ENCODE results near the gene SMG7. TPM values are rescaled to one million over a fixed set of nuclear protein-coding genes. Genes with fewer than 3 reads are reported as not detected.

The SMG7 gene
- polyA plus RNA-seq, 1 donor from 2014 or later: 19.1 TPM

- H3K4me3 ChIP-seq (ENCODE audit: low read length): no peak overlapping the region
- no peaks in the 10 kb centered on the region for H3K9me3 ChIP-seq (ENCODE audit: low read length)
- H3K79me2 ChIP-seq (replicated peaks; ENCODE audit: insufficient read depth, low read length): no peaks in the 10 kb centered on the region
- no peaks in the 10 kb centered on the region for H3K27me3 ChIP-seq (ENCODE audit: insufficient read depth, low read depth, low read length)
- H2AFZ ChIP-seq (ENCODE audit: low read depth, low read length): no peak overlapping the region
- H3K9me2 ChIP-seq (ENCODE audit: insufficient read depth, low read length): no peaks in the 10 kb centered on the region
- no peaks in the 10 kb centered on the region for H3K36me3 ChIP-seq (ENCODE audit: insufficient read depth, low read length)
- TF ChIP-seq TAF1 (IDR thresholded peaks at IDR 0.05; ENCODE audit: low read depth): no peak
- no peak for TF ChIP-seq EZH2 (IDR thresholded peaks at IDR 0.05; ENCODE audit: borderline replicate concordance, insufficient read depth, low read length, poor library complexity, severe bottlenecking)
- no peak for TF ChIP-seq EP300 (conservative IDR thresholded peaks at IDR 0.05; ENCODE audit: poor library complexity, severe bottlenecking)
- TF ChIP-seq SMC3 (conservative IDR thresholded peaks at IDR 0.05; ENCODE audit: poor library complexity): no peak
- no peak for TF ChIP-seq CTCF (IDR thresholded peaks at IDR 0.05; ENCODE audit: poor library complexity, severe bottlenecking)
- TF ChIP-seq MXI1 (conservative IDR thresholded peaks at IDR 0.05; ENCODE audit: poor library complexity, severe bottlenecking): no peak
- no peak for TF ChIP-seq REST (IDR thresholded peaks at IDR 0.05; ENCODE audit: borderline replicate concordance)
- TF ChIP-seq POLR2AphosphoS5 (IDR thresholded peaks at IDR 0.05): no peak
- no peak for TF ChIP-seq RAD21 (conservative IDR thresholded peaks at IDR 0.05)
- no peak overlapping the region for H3K27ac ChIP-seq (ENCODE audit: low read length)
- H4K20me1 ChIP-seq (ENCODE audit: insufficient read depth): no peaks in the 10 kb centered on the region
- H3K9ac ChIP-seq (ENCODE audit: low read length): no peak overlapping the region
- no peak overlapping the region for H3K4me2 ChIP-seq (ENCODE audit: low read length)
- no peaks in the 10 kb centered on the region for H3F3A ChIP-seq (ENCODE audit: insufficient read depth, low read length, poor library complexity, severe bottlenecking)
Observed at GRCh38 chr1:183569801-183570200, 97.5 kb downstream of the SMG7 start.

GRCh38 chr1:183570451-183570850, 98.2 kb downstream of the SMG7 start:
- no peak overlapping the region for H2AFZ ChIP-seq (ENCODE audit: low read depth, low read length)
- no peaks in the 10 kb centered on the region for H3K27me3 ChIP-seq (ENCODE audit: insufficient read depth, low read depth, low read length)
- no peak overlapping the region for H3K4me2 ChIP-seq (ENCODE audit: low read length)
- H4K20me1 ChIP-seq (ENCODE audit: insufficient read depth): no peaks in the 10 kb centered on the region
- H3K27ac ChIP-seq (ENCODE audit: low read length): no peak overlapping the region
- H3F3A ChIP-seq (ENCODE audit: insufficient read depth, low read length, poor library complexity, severe bottlenecking): no peaks in the 10 kb centered on the region
- no peak for TF ChIP-seq EZH2 (IDR thresholded peaks at IDR 0.05; ENCODE audit: borderline replicate concordance, insufficient read depth, low read length, poor library complexity, severe bottlenecking)
- TF ChIP-seq TAF1 (IDR thresholded peaks at IDR 0.05; ENCODE audit: low read depth): no peak
- TF ChIP-seq SMC3 (conservative IDR thresholded peaks at IDR 0.05; ENCODE audit: poor library complexity): no peak
- TF ChIP-seq MXI1 (conservative IDR thresholded peaks at IDR 0.05; ENCODE audit: poor library complexity, severe bottlenecking): no peak
- no peak for TF ChIP-seq EP300 (conservative IDR thresholded peaks at IDR 0.05; ENCODE audit: poor library complexity, severe bottlenecking)
- no peak for TF ChIP-seq CTCF (IDR thresholded peaks at IDR 0.05; ENCODE audit: poor library complexity, severe bottlenecking)
- TF ChIP-seq REST (IDR thresholded peaks at IDR 0.05; ENCODE audit: borderline replicate concordance): no peak
- TF ChIP-seq RAD21 (conservative IDR thresholded peaks at IDR 0.05): no peak
- TF ChIP-seq POLR2AphosphoS5 (IDR thresholded peaks at IDR 0.05): no peak
- no peaks in the 10 kb centered on the region for H3K9me3 ChIP-seq (ENCODE audit: low read length)
- no peak overlapping the region for H3K4me3 ChIP-seq (ENCODE audit: low read length)
- no peaks in the 10 kb centered on the region for H3K9me2 ChIP-seq (ENCODE audit: insufficient read depth, low read length)
- no peaks in the 10 kb centered on the region for H3K36me3 ChIP-seq (ENCODE audit: insufficient read depth, low read length)
- no peaks in the 10 kb centered on the region for H3K79me2 ChIP-seq (replicated peaks; ENCODE audit: insufficient read depth, low read length)
- no peak overlapping the region for H3K9ac ChIP-seq (ENCODE audit: low read length)

Data from neural cell (in vitro differentiated cells).